Kidney (tissue), 14 donors: ENCODE data around the gene DAPL1. TPM values are rescaled to one million over a fixed set of nuclear protein-coding genes. Genes with fewer than 3 reads are reported as not detected.

Experiments used
- DNase-seq, 5 donors: peaks; one replicate each; pipeline ENCODE4 v3.0.0-alpha.2; 2013 to 2020
- FAIRE-seq: peaks from 2 replicates; lab custom pipeline; 2012; peaks lifted over from hg19 to GRCh38; lab: Jason Lieb, UNC
- H3K27ac ChIP-seq, 2 donors: one replicate each; pipeline ENCODE4 v1.7.0; 2013; ENCODE audit warnings: low read depth in 2 of 2, low read length in 2 of 2, inconsistent platforms in 1 of 2
- H3K27me3 ChIP-seq: one replicate; pipeline ENCODE4 v1.7.1; 2013; ENCODE audit warnings: low read length, inconsistent platforms; ENCODE audit not compliant: control insufficient read depth, insufficient read depth
- H3K36me3 ChIP-seq, 3 donors: one replicate each; pipeline versions ENCODE4 v1.7.0 to v1.7.1; 2013; ENCODE audit warnings: low read length in 3 of 3, control low read depth in 1 of 3, inconsistent platforms in 1 of 3; ENCODE audit not compliant: insufficient read depth in 3 of 3, control insufficient read depth in 2 of 3
- H3K4me1 ChIP-seq, 3 donors: one replicate each; pipeline versions ENCODE4 v1.7.0 to v1.7.1; 2013; ENCODE audit warnings: low read length in 3 of 3, inconsistent platforms in 1 of 3, low read depth in 1 of 3; ENCODE audit not compliant: control insufficient read depth in 2 of 3, insufficient read depth in 2 of 3
- H3K4me3 ChIP-seq, 3 donors: one replicate each; pipeline versions ENCODE4 v1.7.0 to v1.8.1; 2013; ENCODE audit warnings: low read length in 3 of 3, control low read depth in 1 of 3, inconsistent platforms in 1 of 3
- H3K9ac ChIP-seq, 3 donors: one replicate each; pipeline versions ENCODE4 v1.7.0 to v1.7.1; 2013; ENCODE audit warnings: low read length in 3 of 3, control low read depth in 1 of 3, inconsistent platforms in 1 of 3
- H3K9me3 ChIP-seq, 3 donors: one replicate each; pipeline versions ENCODE4 v1.7.0 to v1.7.1; 2013; ENCODE audit warnings: low read length in 3 of 3, control low read depth in 1 of 3, inconsistent platforms in 1 of 3; ENCODE audit not compliant: control insufficient read depth in 2 of 3, insufficient read depth in 1 of 3
- intact Hi-C: fragments of 100-400 bp; cut with DNase I; formaldehyde crosslinking; loops from one replicate; pipeline ENCODE4 v1.11.1; 2022
- polyA plus RNA-seq: library from polyadenylated mRNA; stranded (reverse); fragments of 350-450 nt; fragmentation: Illumina TruSeq; extraction: RNeasy Lipid Tissue Mini Kit (QIAGEN cat#74804); gene quantifications from one replicate; pipeline ENCODE4 v1.2.3, GENCODE V29; 2014; ENCODE audit warnings: low read depth, low replicate concordance; ENCODE audit not compliant: insufficient read depth
- total RNA-seq: library from RNA; stranded (reverse); fragmentation: NEBNext Ultra II Directional; extraction: Animal tissue kit (Norgen Biotek cat#: 25700); gene quantifications from one replicate; pipeline ENCODE4 v1.2.1, GENCODE V29; 2021
- TF ChIP-seq, protein P1 (sequence below): IDR thresholded peaks from 3 replicates; pipeline ENCODE4 v1.5.1; 2012; ENCODE audit warnings: mild to moderate bottlenecking, moderate library complexity, borderline replicate concordance; ENCODE audit not compliant: insufficient read depth; ENCODE audit errors: extremely low read depth
- donor health status: control.
- donor health status: control.
- donor health status: control.
- donor health status: control.
- donor health status: control.
- donor health status: DM: yes; HTN: yes; CAD: no.
- donor health status: Normal renal cell carcinoma (clear cell type).

Gene DAPL1
- total and polyA plus RNA-seq, 2 donors from 2014 or later, result 0.50 to 3.6 TPM

DNA sequence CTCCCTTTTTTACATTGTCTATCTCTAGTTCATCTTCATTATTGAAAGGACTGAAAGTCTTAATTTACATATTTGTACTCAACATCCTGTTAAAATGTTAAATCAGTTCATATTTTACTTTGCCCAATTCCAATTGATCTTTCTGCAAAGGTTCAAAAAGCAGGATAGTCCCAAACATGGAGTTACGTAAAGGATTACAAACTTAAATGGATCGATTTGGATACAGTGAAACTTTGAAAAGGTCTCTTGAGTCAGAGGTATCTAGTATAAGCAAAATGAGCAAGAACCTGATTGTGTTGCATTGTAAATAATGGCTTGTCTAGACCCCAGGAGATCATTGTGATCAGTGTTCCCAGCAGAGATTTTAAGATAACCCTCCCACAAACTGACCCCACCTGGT, 4.1 kb downstream of the DAPL1 start:
- DNase-seq (no peak), FAIRE-seq (no peak)
- no peak overlapping the region for H3K4me3 ChIP-seq
- TF ChIP-seq, protein P1, sequence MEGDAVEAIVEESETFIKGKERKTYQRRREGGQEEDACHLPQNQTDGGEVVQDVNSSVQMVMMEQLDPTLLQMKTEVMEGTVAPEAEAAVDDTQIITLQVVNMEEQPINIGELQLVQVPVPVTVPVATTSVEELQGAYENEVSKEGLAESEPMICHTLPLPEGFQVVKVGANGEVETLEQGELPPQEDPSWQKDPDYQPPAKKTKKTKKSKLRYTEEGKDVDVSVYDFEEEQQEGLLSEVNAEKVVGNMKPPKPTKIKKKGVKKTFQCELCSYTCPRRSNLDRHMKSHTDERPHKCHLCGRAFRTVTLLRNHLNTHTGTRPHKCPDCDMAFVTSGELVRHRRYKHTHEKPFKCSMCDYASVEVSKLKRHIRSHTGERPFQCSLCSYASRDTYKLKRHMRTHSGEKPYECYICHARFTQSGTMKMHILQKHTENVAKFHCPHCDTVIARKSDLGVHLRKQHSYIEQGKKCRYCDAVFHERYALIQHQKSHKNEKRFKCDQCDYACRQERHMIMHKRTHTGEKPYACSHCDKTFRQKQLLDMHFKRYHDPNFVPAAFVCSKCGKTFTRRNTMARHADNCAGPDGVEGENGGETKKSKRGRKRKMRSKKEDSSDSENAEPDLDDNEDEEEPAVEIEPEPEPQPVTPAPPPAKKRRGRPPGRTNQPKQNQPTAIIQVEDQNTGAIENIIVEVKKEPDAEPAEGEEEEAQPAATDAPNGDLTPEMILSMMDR, result no peak
- peaks cover 0 to 2% (median 0%) of the 10 kb centered on the region in 3 donors for H3K4me1 ChIP-seq
- intact Hi-C loops, result no loop called here
- H3K9ac ChIP-seq, result no peak overlapping the region
- no peaks in the 10 kb centered on the region for H3K27me3 ChIP-seq
- no peaks in the 10 kb centered on the region for H3K36me3 ChIP-seq
- H3K27ac ChIP-seq, result no peak overlapping the region
- no peaks in the 10 kb centered on the region for H3K9me3 ChIP-seq

DNA sequence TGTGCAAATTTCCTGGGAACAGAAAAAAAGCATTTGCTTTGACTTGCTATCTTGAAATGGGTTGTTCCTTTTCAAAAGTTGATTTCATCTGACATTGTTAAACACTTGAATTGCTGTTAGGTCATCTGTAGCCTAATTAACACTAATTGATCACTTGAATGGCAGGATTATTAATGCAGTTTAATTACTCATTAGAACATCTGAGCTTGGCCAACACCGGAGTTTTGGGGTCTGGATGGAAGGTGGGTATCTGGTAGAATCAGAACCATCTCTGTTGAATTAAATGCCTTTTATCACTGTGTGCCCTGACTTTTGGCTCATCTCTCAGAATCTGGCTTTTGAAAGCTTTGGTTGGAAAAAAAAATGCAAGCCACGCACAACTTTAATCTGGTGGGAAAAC, 8.4 kb downstream of the DAPL1 start:
- H3K9me3 ChIP-seq, result no peaks in the 10 kb centered on the region
- DNase-seq (no peak), FAIRE-seq (no peak)
- intact Hi-C loops, result no loop called here
- H3K27ac ChIP-seq, result no peak overlapping the region
- peaks cover 0 to 6% (median 0%) of the 10 kb centered on the region in 3 donors for H3K4me1 ChIP-seq
- no peaks in the 10 kb centered on the region for H3K27me3 ChIP-seq
- TF ChIP-seq, protein P1, result no peak
- no peak overlapping the region for H3K4me3 ChIP-seq
- H3K36me3 ChIP-seq, result no peaks in the 10 kb centered on the region
- H3K9ac ChIP-seq, result no peak overlapping the region

DNA sequence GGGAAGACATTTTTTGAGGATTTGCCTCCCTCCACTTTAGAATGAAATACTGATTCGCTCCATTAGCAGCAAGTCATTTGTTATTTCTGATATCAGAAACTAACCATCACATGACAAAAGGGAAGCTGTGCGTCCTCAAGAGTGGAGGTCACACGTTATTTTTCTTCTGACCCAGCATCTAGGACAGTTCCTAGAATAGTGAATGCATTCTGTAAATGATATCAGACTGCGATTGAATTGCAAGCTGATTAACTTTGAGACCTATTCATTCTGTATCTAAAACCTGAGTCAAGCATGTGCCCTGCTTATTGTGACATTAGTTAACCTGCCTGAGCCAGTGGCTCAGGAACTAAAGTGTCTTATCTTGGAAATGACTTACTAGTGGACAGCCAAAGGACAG, 10.1 kb downstream of the DAPL1 start:
- H3K9ac ChIP-seq, result no peak overlapping the region
- H3K36me3 ChIP-seq, result no peaks in the 10 kb centered on the region
- FAIRE-seq (no peak), DNase-seq (no peak)
- H3K27me3 ChIP-seq, result no peaks in the 10 kb centered on the region
- H3K27ac ChIP-seq, result no peak overlapping the region
- no peak overlapping the region for H3K4me3 ChIP-seq
- H3K9me3 ChIP-seq, result no peaks in the 10 kb centered on the region
- peaks cover 0 to 6% (median 2%) of the 10 kb centered on the region in 3 donors for H3K4me1 ChIP-seq
- intact Hi-C loops, result no loop called here
- TF ChIP-seq, protein P1, result no peak

DNA sequence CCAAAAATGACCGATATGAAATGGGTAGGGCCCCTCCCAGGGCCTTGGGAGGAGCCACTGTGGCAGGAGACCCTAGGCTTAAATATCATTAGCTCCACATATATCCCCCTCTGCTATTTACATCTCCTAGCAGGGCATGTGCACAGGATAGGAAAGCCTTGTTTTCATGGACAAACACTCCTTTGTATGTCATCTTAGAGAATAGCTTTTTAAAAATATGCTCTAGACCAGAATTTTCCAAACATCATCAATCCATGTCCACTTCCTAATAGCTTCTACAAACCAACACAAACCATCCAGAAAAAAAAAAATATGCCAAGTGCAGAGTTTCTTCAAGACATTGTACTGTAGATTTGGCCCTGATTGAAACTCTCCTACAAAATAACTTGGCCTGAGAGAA, 10.8 kb downstream of the DAPL1 start:
- H3K9ac ChIP-seq, result no peak overlapping the region
- intact Hi-C loops, result no loop called here
- H3K4me3 ChIP-seq, result no peak overlapping the region
- H3K36me3 ChIP-seq, result no peaks in the 10 kb centered on the region
- H3K27ac ChIP-seq, result no peak overlapping the region
- peaks cover 0 to 6% (median 2%) of the 10 kb centered on the region in 3 donors for H3K4me1 ChIP-seq
- TF ChIP-seq, protein P1, result no peak
- DNase-seq (no peak), FAIRE-seq (no peak)
- no peaks in the 10 kb centered on the region for H3K9me3 ChIP-seq
- H3K27me3 ChIP-seq, result no peaks in the 10 kb centered on the region
